K562 (cell line): ENCODE measurements around the gene GPR162. TPM values are rescaled to one million over a fixed set of nuclear protein-coding genes. Genes with fewer than 3 reads are reported as not detected.

Source experiments
- CHD4 ChIP-seq: fragments of 200-600 bp; sonication (generic); IDR thresholded peaks from 3 replicates; pipeline ENCODE4 v1.6.1; 2012; ENCODE audit warnings: low read depth, mild to moderate bottlenecking, mixed read lengths, low read length, inconsistent platforms; ENCODE audit not compliant: insufficient read depth, insufficient replicate concordance, poor library complexity, severe bottlenecking
- FOXK1 ChIP-seq: sonication (generic); formaldehyde crosslinking; IDR thresholded peaks from 2 replicates; pipeline ENCODE4 v1.8.0; 2022; ENCODE audit warnings: missing genetic modification reagents, mild to moderate bottlenecking, borderline replicate concordance
- JUND ChIP-seq, 2 experiments: IDR thresholded peaks; 2 replicates in 1 of 2; 3 replicates in 1 of 2; pipeline ENCODE4 v1.6.1; 2011; ENCODE audit warnings: borderline replicate concordance in 2 of 2, low read depth in 2 of 2, low read length in 2 of 2, improper control_type of control experiment in 1 of 2, missing biosample characterization in 1 of 2, missing genetic modification characterization in 1 of 2, missing genetic modification reagents in 1 of 2
- MECOM ChIP-seq: fragments of 250-450 bp; sonication (Bioruptor Pico); IDR thresholded peaks from 2 replicates; pipeline ENCODE4 v1.8.0; 2022; ENCODE audit warnings: inconsistent platforms
- NFE2L1 ChIP-seq: fragments of 450-650 bp; IDR thresholded peaks from 2 replicates; pipeline ENCODE4 v1.6.1; 2016; ENCODE audit warnings: missing genetic modification characterization, low read depth, mild to moderate bottlenecking, missing compliant biosample characterization, moderate library complexity, borderline replicate concordance
- PHF21A ChIP-seq: fragments of 450-650 bp; IDR thresholded peaks from 2 replicates; pipeline ENCODE4 v1.6.1; 2017; ENCODE audit warnings: low read depth, borderline replicate concordance
- POLR2G ChIP-seq: fragments of 200-400 bp; formaldehyde crosslinking; IDR thresholded peaks from 2 replicates; pipeline ENCODE4 v1.6.1; 2017; ENCODE audit warnings: low read depth, mild to moderate bottlenecking, antibody characterized with exemption, low read length, moderate library complexity
- SAFB2 ChIP-seq: fragments of 200-400 bp; formaldehyde crosslinking; IDR thresholded peaks from 2 replicates; pipeline ENCODE4 v1.6.1; 2018; ENCODE audit warnings: borderline replicate concordance, low read length, low read depth, moderate library complexity; ENCODE audit not compliant: severe bottlenecking
- TOE1 ChIP-seq, 2 experiments: fragments of 450-650 bp in 1 of 2; sonication (generic) in 1 of 2; formaldehyde crosslinking in 1 of 2; IDR thresholded peaks; 2 replicates each; pipeline versions ENCODE4 v1.7.1 to v1.8.0; 2016 to 2022; ENCODE audit warnings: borderline replicate concordance in 2 of 2, mild to moderate bottlenecking in 2 of 2, antibody characterized with exemption in 1 of 2, inconsistent platforms in 1 of 2, low read depth in 1 of 2, missing genetic modification reagents in 1 of 2, moderate library complexity in 1 of 2
- ZBTB7A ChIP-seq: IDR thresholded peaks from 2 replicates; pipeline ENCODE4 v1.6.1; 2011; ENCODE audit warnings: low read depth, mild to moderate bottlenecking, low read length, moderate library complexity, borderline replicate concordance; ENCODE audit not compliant: control insufficient read depth
- ZNF174 ChIP-seq: fragments of 250-450 bp; sonication (Bioruptor Pico); IDR thresholded peaks from 2 replicates; pipeline ENCODE4 v1.4.0; 2020; ENCODE audit warnings: mild to moderate bottlenecking
- ZNF175 ChIP-seq: fragments of 200-800 bp; sonication (Bioruptor generic); IDR thresholded peaks from 2 replicates; pipeline ENCODE4 v1.6.1; 2016; ENCODE audit warnings: low read depth, mild to moderate bottlenecking, missing genetic modification characterization, missing compliant biosample characterization
- ZNF778 ChIP-seq: fragments of 450-650 bp; formaldehyde crosslinking; IDR thresholded peaks from 2 replicates; pipeline ENCODE4 v1.4.0; 2020; ENCODE audit warnings: mild to moderate bottlenecking, moderate library complexity
- polyA plus RNA-seq, 8 experiments: library from polyadenylated mRNA; depleted of rRNA in 4 of 8; stranded (reverse) in 5 of 8; unstranded in 3 of 8; fragments of >200 nt; fragmentation: Nextera tagmentation in 2 of 8; fragmentation: Illumina TruSeq in 1 of 8; extraction: Ambion mirVana in 2 of 8; extraction: Trizol in 1 of 8; gene quantifications; 2 replicates each; pipeline versions ENCODE4 v1.2.1 to v1.2.3, GENCODE V29; 2011 to 2014; ENCODE audit warnings: inconsistent platforms in 1 of 8, missing spikeins in 1 of 8
- total RNA-seq, 7 experiments: library from RNA; depleted of rRNA in 6 of 7; stranded (reverse); fragments of >200 nt in 6 of 7; fragmentation: Illumina TruSeq in 2 of 7; extraction: Trizol in 2 of 7; gene quantifications; 2 replicates each; pipeline versions ENCODE4 v1.2.1 to v1.2.3, GENCODE V29; 2011 to 2021; ENCODE audit warnings: low replicate concordance in 1 of 7
- TF ChIP-seq, protein P1 (sequence below): IDR thresholded peaks from 2 replicates; pipeline ENCODE4 v1.6.1; 2011; ENCODE audit warnings: borderline replicate concordance, low read depth, mild to moderate bottlenecking, moderate library complexity, low read length; ENCODE audit not compliant: insufficient read depth, poor library complexity, severe bottlenecking
- TF ChIP-seq, protein P2 (sequence below), 2 experiments: fragments of 450-650 bp in 1 of 2; IDR thresholded peaks; 2 replicates each; pipeline ENCODE4 v1.6.1; 2011 to 2017; ENCODE audit warnings: low read depth in 2 of 2, antibody characterized with exemption in 1 of 2, borderline replicate concordance in 1 of 2, low read length in 1 of 2, mild to moderate bottlenecking in 1 of 2, mixed read lengths in 1 of 2; ENCODE audit not compliant: control insufficient read depth in 1 of 2
- TF ChIP-seq, protein P3 (sequence below): sonication (generic); formaldehyde crosslinking; IDR thresholded peaks from 2 replicates; pipeline ENCODE4 v1.8.1; 2023; ENCODE audit warnings: mild to moderate bottlenecking, missing genetic modification reagents

Gene GPR162
- total and polyA plus RNA-seq, 9 of the 15 experiments (the other 6 are each of a cell fraction or from before 2014, with no cell fraction given): 0.65 to 1.8 (median 1.1) TPM; not detected in 2

- TF ChIP-seq, protein P1, sequence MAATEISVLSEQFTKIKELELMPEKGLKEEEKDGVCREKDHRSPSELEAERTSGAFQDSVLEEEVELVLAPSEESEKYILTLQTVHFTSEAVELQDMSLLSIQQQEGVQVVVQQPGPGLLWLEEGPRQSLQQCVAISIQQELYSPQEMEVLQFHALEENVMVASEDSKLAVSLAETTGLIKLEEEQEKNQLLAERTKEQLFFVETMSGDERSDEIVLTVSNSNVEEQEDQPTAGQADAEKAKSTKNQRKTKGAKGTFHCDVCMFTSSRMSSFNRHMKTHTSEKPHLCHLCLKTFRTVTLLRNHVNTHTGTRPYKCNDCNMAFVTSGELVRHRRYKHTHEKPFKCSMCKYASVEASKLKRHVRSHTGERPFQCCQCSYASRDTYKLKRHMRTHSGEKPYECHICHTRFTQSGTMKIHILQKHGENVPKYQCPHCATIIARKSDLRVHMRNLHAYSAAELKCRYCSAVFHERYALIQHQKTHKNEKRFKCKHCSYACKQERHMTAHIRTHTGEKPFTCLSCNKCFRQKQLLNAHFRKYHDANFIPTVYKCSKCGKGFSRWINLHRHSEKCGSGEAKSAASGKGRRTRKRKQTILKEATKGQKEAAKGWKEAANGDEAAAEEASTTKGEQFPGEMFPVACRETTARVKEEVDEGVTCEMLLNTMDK: no peak
- TF ChIP-seq JUND (IDR thresholded peaks at IDR 0.05; ENCODE audit: borderline replicate concordance, low read depth, low read length) (no peak), JUND (tag; IDR thresholded peaks at IDR 0.05; ENCODE audit: borderline replicate concordance, low read depth, low read length) (no peak), PHF21A (no peak), TOE1 (IDR thresholded peaks at IDR 0.05; ENCODE audit: borderline replicate concordance) (peak; percentile 62; the same call in 1 of the 2 replicates), TOE1 (CRISPR knock-in tag; IDR thresholded peaks at IDR 0.05; ENCODE audit: borderline replicate concordance, low read depth) (no peak), ZNF175 (no peak), MECOM (CRISPR knock-in tag) (no peak), ZNF778 (CRISPR knock-in tag) (no peak), POLR2G (peak; percentile 82), SAFB2 (no peak), ZNF174 (no peak), NFE2L1 (tag) (no peak), FOXK1 (CRISPR knock-in tag) (no peak), ZBTB7A (peak; percentile 91), CHD4 (no peak)
- TF ChIP-seq, protein P2, sequence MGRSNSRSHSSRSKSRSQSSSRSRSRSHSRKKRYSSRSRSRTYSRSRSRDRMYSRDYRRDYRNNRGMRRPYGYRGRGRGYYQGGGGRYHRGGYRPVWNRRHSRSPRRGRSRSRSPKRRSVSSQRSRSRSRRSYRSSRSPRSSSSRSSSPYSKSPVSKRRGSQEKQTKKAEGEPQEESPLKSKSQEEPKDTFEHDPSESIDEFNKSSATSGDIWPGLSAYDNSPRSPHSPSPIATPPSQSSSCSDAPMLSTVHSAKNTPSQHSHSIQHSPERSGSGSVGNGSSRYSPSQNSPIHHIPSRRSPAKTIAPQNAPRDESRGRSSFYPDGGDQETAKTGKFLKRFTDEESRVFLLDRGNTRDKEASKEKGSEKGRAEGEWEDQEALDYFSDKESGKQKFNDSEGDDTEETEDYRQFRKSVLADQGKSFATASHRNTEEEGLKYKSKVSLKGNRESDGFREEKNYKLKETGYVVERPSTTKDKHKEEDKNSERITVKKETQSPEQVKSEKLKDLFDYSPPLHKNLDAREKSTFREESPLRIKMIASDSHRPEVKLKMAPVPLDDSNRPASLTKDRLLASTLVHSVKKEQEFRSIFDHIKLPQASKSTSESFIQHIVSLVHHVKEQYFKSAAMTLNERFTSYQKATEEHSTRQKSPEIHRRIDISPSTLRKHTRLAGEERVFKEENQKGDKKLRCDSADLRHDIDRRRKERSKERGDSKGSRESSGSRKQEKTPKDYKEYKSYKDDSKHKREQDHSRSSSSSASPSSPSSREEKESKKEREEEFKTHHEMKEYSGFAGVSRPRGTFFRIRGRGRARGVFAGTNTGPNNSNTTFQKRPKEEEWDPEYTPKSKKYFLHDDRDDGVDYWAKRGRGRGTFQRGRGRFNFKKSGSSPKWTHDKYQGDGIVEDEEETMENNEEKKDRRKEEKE (IDR thresholded peaks at IDR 0.05; ENCODE audit: borderline replicate concordance in 1 of 2, control insufficient read depth in 1 of 2, low read depth in 2 of 2, low read length in 1 of 2): no peak
- TF ChIP-seq, protein P3, sequence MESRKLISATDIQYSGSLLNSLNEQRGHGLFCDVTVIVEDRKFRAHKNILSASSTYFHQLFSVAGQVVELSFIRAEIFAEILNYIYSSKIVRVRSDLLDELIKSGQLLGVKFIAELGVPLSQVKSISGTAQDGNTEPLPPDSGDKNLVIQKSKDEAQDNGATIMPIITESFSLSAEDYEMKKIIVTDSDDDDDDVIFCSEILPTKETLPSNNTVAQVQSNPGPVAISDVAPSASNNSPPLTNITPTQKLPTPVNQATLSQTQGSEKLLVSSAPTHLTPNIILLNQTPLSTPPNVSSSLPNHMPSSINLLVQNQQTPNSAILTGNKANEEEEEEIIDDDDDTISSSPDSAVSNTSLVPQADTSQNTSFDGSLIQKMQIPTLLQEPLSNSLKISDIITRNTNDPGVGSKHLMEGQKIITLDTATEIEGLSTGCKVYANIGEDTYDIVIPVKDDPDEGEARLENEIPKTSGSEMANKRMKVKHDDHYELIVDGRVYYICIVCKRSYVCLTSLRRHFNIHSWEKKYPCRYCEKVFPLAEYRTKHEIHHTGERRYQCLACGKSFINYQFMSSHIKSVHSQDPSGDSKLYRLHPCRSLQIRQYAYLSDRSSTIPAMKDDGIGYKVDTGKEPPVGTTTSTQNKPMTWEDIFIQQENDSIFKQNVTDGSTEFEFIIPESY (CRISPR knock-in tag): no peak
These were observed 51.7 kb downstream of the GPR162 start, which contains the start of gene SPSB2 (continued) for GRCh38 chr12:6873094-6874014.
